GM19043 (cell line): ENCODE data around the gene ANGEL2.
"Not testable (repeated sequence)": the region's sequence is repeated elsewhere in the genome, so short reads cannot be mapped to it uniquely, and the experiment has no call there.

Source experiments
- ATAC-seq: cut with Tn5 transposase; IDR thresholded peaks from one replicate; pipeline ENCODE4 v1.9.1; 2021; ENCODE audit warnings: low read depth; ENCODE audit not compliant: unreplicated experiment

ANGEL2 gene

DNA sequence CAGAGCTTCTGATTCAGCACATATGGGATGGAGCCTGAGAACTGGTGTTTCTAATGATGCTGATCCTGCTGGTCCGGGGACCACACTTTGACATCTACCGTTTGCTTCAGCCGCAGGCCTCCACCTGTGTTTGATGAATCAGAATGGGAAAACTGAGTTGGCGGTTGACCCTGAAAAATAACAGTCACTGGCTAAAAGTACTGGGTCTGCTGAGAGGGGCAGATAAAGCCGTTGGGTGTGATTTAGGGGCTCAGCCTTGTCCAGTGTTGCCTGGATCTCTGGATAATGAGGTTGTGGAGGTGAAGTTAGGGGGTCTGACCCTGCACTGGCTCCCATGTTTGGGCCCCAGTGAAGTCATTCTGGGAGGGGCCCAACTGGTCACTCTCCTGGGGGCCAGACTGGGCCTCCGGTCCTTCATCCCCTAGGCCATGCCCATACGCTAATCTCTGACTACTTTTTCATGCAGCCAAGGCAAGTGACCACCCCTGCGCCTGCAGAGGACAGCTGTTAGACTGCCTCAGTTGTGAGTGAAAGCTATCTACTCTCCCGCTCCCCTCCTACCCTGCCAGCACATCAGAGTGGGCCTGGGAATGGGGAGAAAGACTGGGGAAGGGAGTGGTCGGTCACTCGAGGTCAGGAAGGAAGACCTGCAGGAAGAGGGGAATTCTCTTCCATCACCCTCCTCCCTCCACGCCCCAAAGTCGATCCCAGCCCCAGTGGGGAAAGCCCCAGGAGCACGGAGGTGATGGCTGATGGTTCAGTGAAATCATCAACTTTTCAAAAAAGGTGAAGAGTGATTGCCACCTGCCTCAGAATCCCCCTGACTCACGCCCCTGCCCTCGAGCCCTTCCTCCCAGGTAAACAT lies 37.7 kb downstream of the ANGEL2 start:
- ATAC-seq: peak; percentile 34

- no peak for ATAC-seq
Measured at GRCh38 chr1:212976586-212976985, 39.1 kb downstream of the ANGEL2 start.

GRCh38 chr1:212975111-212975918 lies 40.4 kb downstream of the ANGEL2 start:
- no peak for ATAC-seq

DNA sequence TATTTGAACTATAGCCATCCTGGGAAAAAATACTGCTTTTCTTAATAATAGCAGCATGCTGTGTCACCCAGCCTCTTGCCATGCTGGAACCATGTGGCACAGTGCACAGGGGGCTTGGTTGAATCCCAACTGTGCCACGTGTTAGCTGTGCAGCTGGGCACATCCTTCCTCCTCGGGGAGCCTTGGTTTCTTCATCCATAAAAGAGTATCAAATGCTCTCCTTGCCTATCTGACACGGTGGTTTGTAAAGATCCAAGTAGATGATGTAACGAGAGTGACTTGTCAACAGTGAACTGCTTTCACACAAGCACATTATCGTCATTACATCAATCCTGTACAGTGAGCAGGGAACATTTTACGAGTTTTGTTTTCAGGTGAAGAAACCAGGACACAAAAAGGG lies 41.0 kb downstream of the ANGEL2 start:
- no peak for ATAC-seq

DNA sequence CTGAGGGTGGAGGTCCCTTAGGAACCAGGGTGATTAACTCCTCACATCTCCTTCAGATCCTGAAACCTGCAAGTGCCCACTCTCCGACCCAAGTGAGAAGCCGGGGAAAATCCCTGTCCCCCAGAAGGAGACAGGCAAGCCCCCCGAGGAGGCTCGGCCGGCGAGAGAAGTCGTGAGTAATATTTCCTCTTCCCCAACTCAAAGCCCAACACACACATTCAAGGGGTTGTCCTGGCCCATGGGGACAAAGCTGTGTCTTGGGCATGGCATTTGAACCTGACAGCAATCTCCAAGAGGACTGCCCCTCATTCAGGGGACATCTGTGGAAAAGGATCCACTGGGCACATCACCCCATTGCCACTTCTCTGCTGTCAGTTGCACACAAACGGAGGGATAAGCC lies 41.8 kb downstream of the ANGEL2 start:
- no peak for ATAC-seq

GRCh38 chr1:212973426-212973825 lies 42.2 kb downstream of the ANGEL2 start:
- ATAC-seq: no peak

DNA sequence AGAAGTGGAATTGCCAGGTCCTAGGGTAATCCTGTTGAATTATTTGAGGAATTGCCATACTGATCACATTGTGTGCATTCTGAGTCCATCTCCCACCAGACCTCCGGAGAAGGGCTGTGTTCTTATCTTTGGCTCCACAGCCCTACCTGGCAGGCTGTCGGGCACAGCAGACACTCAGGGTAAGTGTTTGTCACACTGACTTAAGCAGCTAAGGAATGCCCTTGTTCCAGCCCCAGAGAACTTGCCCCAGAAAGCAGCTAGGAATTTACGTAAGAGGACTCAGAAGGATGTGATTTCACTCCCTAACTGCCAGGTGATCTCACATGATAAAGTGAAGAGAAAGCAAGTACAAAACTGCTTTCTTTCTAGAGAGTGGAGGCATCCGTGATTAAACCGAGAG lies 44.4 kb downstream of the ANGEL2 start:
- no peak for ATAC-seq

GRCh38 chr1:212970085-212970484 lies 45.6 kb downstream of the ANGEL2 start:
- ATAC-seq: no peak

GRCh38 chr1:212968368-212968863 lies 47.3 kb downstream of the ANGEL2 start:
- peak; percentile 53 for ATAC-seq

- ATAC-seq: no peak
Measured at GRCh38 chr1:212967801-212968200, 47.9 kb downstream of the ANGEL2 start.

- no peak for ATAC-seq
Measured at GRCh38 chr1:212966616-212967015, 49.1 kb downstream of the ANGEL2 start.

GRCh38 chr1:212964993-212965392 lies 50.7 kb downstream of the ANGEL2 start:
- ATAC-seq: not testable (repeated sequence)

- ATAC-seq: no peak
Measured at GRCh38 chr1:212964102-212964501, 51.6 kb downstream of the ANGEL2 start.

DNA sequence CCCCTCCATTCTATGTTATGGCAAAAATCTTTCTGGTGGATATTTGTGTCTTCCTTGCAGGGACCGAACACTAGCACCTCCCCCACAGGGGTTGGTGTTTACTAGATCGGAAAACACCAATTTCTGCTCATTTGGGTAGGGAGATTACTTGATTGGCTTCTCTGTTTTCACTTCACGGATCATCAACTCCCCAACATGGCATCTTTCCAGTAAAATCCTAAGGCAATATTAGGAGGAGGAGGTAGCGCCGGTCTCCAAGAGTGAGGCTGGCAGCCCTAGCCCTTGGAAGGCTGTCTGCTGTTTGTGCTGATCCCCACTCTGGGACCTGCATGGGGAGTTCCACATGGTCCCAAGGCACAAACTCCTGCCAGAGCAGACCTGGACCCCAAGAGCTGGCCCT lies 53.2 kb downstream of the ANGEL2 start:
- no peak for ATAC-seq

DNA sequence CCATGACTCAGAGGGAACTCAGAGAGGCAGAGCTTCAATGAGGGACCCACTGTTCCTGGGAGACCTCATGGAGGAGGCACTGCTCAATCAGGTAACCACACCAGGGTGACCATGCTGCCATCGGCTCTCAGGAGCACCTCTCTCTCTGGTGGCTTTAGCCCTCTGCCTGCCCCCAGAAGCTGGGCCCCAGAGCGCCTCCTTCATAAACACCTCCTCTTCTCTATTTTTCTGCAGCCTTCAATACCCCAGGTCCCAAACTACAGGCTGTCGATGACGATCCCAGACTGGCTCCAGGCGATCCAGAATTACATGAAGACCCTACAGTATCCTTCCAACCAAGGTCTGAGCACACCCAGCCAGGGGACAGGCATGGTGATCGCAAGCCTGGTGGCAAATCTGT lies 54.7 kb downstream of the ANGEL2 start:
- no peak for ATAC-seq

DNA sequence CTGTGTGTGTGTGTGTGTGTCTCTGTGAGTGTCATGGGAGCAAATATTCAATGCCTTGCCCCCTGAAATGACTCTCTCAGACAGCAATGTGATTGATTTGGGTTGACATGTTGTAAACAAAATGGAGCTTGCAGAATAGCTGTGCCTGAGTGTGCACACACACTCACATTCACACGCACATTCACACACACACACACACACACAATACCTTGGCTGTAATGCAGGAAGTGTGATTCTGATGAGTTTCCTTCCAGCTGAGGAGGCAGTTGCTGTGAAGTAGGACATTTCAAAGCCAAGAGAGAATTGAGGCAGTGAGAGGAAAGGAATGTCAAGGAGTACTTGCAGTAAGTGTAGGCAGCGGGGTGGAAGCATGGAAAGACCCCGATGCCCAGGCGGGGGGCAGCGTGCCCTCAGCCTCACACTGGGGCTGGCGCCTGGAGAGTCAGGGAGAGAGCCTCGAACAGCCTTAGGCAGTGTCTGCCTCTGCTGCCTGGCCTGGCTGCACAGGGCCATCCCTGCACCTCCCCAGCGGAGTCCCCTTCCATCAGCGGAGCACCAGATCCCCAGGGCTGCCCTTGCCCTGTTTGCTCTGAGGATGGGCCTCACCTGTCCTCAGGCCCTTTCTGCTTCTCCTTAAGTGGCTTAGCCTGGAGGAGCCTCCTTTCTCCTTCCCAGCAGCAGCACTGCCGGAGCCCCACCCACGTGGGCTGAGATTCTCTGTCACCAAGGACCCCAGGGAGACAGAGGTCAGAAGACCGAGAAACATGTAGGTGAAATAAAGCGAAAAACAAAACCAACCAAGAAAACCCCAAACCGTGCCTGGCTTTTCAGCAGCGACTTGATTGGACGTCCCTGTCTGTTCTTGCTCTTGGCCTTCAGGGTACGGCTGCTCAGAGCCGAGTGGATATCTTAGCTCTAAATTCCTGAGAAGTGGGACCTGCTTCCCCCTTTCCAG lies 56.1 kb downstream of the ANGEL2 start:
- peak; percentile 69 for ATAC-seq

DNA sequence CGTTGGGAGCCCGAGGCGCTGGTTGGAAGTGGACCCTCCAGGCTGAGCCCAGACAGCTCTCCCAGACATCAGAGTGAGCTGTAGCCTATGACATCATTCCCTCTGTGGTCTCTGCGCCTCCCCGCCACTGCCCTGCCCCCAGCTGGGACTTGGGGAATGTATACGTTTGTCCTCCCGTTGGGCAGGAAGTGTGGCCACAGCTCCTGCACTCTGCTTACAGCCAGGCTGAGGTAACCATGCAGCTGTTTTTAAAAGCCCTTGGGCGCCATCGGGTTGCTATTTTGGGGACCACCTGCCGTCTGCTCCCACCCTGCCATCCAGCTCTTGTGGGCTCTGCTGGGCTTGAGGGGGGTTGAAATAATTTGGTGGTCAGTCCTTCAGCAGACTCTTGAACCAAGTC lies 57.5 kb downstream of the ANGEL2 start:
- no peak for ATAC-seq

DNA sequence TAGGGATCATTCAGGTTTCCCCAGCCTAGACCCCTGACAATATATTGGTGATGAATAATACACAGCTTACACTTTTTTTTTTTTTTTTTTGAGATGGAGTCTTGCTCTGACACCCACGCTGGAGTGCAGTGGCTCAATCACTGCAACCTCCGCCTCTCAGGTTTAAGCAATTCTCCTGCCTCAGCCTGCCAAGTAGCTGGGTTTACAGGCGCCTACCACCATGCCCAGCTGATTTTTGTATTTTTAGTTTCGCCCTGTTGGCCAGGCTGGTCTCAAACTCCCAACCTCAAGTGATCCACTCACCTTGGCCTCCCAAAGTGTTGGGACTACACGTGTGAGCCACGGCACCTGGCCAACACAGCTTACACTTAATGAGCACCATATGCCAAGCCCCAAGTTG lies 58.1 kb downstream of the ANGEL2 start:
- no peak for ATAC-seq

DNA sequence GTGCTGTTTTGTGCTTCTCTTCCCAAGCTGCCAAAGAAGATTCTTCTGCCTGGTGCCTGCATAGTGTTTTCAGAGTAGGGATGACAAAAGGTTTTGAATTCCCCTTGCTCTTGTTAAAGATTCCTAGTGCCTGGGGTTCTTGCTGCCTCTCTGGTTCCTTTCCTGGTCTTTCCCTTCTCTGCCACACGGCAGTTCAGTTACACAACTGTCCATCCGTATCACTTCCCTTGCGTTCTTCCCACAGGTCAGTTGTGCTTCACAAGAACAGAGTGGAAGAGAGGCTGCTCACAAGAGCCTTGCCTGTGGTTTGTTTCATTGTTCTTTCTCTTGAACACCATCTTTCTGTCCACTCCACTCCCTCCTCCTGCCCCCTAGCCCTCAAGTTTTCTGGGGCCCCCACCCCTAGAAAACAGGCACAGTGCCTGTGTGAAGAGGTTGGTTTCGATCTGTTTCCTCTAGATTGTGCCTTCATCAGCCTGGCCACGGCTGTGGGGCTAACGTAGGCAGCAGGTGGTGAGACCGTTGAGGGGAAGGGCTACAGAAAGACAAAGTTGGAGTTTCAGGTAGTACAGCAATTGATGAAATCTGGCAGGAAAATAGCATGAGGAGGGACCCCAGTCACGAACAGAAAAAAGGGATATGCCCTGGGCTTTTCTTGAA lies 59.6 kb downstream of the ANGEL2 start:
- no peak for ATAC-seq

DNA sequence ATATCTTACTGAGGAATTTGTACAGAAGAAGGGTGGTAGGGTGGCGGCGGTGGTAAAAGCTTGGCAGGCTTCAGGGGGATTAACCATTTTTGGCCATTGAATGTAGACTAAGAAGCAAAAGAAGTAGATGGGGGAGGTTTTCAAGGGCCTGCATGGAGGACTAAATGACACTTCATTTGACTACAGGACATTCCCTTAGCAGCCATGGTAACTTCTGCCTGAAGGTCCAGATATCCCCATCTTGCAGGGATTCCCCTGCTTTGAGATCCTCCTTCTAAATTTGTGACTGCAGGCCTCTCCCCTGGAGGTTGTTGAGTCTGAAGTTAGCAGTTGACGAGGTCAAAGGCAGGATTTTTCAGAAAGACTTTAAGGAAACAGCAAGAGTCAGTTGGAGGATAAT lies 60.6 kb downstream of the ANGEL2 start:
- ATAC-seq: no peak
